HG03045 (cell line): ENCODE results near the gene CACNB2.

Experiments
- ATAC-seq: cut with Tn5 transposase; IDR thresholded peaks from one replicate; pipeline ENCODE4 v1.9.1; 2021; ENCODE audit warnings: mild to moderate bottlenecking, moderate library complexity; ENCODE audit not compliant: unreplicated experiment

Gene CACNB2

DNA sequence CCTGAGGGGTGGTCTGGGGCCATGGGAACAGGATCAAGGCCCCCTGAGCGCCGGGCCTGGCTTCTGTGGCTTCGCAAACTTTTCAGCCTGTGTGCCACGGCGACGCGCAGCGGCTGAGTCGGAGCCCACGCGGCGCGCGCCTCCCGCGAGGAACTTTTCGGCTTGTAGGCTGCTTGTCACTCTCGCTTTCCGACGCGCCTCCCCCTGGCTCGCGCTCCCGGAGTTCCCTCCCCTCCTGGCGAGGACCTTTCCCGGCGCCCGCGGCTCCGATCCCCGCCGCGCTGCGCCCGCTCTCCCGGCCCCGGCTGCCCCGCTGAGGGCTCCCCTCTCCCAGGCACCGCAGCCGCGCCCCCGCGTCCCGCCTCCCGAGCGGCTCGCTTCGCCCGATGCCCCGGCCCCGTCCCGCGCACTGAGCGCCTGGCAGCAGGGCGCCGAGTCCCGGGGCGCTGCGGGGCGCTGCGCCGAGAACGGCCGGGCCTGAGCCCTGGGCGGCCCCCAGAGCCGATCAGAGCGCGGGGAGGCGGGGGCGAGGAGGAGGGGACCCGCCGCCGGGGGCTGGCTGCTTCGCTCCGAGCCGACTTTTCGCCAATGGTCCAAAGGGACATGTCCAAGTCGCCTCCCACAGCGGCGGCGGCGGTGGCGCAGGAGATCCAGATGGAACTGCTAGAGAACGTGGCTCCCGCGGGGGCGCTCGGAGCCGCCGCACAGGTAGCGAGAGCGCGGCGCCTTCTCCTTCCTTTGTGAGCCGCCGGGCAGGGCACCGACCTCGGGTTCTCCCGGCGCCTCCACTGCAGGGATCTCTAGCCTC, at the start of gene CACNB2:
TSS of gene CACNB2 (plus strand) at position 276 of the 808 bp plus-strand sequence.
- ATAC-seq, result no peak

DNA sequence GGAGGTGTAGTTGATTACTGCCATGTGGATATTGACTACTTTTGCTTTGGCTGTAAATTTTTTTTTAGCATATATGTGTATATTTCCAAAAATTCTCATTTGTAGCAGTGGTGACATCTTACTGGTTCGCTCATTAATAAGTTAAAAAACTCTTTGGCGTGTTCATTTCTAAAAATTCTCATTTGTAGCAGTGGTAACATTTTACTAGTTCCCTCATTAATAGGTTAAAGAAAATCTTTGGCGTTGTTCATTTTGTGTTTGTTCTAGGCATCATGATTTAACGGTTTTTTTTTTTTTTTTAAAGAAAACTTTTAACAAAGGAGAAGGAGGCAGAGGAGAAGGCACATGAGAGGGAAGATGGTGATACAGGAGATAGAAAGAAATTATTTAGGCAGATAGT, 45.9 kb upstream of the CACNB2 start:
- ATAC-seq, result no peak

DNA sequence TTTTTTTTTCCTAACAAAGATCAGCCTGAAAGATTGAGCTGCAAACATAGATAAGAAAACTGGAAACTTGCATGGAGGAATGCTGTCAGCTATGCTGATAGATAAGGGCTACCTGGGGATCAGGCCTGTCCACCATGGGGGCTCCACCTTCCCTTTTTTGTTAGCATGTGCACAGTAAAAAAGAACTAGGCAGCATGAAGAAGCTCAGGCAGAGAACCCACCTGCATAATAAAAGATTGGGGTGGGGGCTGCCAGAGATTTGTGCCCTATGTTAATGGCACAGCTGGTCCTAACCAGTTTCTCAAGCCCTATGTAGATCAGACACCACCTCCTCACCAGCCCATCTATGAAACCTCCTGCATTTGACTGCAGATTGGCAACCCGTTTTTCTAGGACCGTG, 45.4 kb upstream of the CACNB2 start:
- ATAC-seq, result no peak

DNA sequence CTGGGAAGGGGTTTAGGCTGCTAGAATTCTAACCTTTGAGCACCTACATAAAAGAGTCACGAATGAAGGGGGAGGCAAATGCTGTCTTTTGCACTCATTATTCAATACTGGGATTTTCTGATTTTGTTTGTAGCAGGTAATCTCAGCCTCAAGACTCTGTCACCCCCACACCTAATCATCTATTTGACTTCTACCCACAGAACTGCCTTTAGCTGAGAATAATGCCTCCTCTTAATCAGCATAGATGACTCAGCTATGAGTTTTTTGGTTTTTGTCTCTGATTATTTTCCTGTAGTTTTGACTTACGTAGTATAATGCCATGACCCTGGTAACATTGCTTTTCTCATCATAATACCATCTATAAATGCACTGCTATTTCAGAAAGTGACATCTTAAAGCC, 42.7 kb upstream of the CACNB2 start:
- ATAC-seq, result no peak

DNA sequence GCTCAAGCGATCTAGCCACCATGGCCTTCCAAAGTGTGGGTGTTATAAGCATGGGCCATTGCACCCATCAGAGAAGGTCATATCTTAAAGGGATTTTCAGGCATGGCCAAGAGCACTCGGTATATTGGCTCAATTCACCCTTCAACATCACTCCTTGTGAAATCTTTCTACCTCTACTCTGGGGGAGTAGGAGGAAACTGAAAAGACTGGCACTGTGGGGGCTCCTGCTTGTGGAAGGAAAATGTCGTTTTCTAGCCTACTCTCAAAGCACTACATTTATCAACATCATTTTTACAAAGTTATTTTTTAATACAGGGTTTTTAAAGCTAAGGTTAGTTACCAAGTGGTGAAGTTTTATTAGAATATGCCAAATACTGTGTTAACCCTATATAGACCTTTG, 42.0 kb upstream of the CACNB2 start:
- no peak for ATAC-seq

DNA sequence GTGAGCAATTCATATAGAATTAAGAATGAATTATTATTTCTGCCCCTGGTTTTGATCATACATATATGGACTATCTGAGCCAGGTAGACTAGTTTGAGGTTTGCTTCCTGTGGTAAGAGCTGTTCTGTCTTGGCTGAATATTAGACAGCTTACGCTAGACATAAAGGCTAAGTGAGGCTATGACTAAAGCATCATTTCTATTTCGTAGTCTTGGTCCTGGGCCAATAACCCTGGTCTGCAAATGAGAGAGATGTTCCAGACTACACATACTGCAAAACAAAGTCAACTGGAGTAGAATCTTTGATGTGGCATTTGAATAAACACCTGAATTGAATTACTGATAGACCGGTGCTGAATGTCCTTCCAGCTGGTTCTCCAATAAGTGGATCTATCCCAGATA, 40.8 kb upstream of the CACNB2 start:
- ATAC-seq, result no peak

DNA sequence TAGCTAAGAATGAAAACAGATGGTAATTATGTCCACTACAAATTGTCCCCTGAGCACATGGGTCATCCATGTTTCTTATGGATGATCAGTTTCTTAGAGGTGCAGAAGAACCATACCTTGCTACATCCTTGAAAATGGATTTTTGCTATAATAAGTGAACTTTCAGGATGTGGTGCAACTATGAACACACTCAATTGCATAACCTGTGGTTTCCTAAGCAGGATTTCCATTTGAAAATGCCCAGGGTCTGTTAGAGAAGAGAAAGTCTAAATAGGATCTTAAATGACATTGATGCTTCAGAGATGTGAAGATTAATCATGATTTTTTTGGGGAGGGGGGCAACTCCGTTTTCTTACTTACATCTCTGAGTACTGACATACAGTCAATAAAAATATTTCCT, 39.6 kb upstream of the CACNB2 start:
- ATAC-seq, result no peak

DNA sequence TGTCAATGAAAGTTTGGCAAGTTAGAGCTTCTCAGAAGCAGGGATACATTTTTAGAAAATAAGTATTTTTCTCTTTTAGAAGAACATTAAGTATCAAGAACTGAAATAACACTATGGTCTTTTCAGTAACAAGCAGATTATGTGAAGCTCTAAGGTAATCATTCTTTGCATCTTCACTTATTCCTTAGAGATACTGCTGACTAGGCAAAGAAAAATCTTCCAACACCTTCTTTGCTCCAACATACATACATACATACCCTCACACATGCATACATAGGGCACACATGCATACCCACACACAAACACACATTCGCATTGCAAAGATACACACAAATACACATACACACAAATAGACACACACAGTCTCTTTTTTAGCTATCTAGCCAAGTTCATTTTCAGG, 37.8 kb upstream of the CACNB2 start:
- ATAC-seq, result no peak

DNA sequence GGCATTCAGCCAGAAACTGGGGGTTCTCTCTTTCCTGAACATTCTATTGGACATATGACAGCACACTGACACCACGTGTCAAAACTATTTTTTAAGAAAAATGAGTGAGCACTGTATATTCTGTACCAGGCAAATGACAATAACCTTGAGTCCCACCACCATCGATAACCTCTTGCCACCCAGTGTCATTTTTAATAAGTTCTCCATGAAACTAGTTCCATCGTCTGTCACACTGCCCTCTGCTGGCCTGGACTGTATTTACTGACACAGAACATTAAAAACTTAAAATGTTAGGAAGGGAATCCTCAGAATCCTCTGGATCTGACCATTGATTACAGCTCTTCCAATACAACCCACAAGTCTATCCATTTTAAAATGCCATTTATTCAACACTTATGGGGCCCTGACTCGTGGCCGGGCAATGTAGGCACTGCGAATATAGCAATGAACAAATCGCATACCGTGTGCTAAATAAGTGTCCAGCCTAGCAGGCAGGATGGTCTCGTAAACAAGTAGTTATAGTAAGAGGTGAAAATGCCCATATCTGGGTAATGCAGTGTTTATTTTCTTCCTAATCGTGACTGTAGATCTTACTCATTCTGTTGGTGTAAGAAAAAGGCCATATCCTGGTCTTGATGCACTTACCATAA, 35.9 kb upstream of the CACNB2 start:
- ATAC-seq, result no peak

DNA sequence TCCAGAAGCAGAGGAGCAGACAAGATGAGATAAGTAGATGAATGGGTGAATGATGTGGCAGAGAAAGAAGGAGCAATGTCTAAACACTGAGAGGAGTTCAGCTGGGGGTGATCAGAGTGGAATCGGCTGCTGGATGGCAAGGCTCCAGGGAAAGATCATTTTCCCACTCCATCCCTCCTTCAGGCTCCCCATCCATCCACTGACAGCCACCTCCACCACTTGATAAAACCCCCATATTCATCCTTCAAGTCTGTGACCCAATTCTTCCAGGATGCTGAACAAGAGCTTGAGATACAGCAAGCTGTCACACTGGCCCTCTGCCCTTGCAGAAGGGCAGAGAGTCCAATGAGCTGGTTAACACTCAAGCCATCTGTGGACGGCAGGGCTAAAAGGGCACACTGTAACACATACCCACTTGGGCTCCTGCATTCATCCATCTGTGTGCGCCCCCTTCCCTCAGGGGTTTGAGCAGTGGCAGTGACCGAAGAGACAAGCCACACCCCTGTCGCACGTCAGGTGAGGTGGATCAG, 30.8 kb upstream of the CACNB2 start:
- no peak for ATAC-seq

DNA sequence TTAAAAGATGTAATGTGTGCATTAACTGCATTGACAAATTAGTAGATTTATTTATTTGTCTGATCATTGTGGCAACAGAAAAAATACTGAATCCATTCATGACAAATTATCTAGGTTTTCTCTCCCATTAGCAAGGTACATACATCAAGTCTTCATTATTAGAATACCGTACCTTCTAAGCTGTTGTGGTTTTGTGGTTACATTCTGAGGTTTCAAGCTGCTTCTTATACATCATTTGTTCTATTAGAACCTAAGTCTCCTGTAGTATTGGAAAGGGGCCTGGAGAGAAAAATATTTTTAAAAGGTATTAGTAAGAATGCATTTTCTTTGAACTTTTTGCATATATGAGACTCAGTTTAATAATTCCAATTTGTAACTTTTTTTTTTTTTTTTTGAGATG, 26.3 kb upstream of the CACNB2 start:
- no peak for ATAC-seq

DNA sequence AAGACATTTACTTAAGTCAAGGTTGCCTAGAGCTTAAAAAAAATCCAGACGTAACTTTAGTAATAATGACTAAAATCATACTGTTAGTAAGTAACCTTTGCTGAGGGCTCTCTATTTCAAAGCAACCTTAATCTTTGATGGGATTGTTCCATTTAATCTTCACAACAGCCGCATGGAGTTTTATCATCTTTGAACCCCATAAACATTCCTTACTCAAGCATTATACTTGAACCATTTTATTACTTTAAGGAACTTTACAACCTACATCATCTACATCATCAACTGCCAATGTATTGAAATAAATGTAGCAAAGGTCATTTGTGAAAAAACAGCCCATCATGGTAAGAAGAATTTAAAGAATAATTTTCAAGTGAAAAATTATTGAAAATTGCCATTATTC, 22.9 kb upstream of the CACNB2 start:
- ATAC-seq, result no peak

DNA sequence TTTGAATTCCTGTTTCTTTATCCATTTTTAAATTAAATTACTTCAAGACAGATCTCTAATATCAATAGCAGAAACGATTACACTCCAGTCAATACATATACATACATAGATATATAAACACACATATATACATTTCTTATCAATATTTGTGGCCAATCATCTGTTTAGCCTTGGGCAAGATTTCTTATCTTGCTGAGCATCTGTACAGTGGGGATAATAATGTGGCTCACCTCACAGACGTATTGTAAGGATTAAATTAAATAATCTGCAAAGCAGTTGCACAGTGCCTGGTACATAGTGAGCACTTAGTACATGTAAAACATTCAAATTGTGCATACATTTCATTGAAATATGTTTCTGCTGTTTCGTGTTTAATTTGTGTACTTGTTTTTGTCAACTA, 17.5 kb upstream of the CACNB2 start:
- ATAC-seq, result no peak

DNA sequence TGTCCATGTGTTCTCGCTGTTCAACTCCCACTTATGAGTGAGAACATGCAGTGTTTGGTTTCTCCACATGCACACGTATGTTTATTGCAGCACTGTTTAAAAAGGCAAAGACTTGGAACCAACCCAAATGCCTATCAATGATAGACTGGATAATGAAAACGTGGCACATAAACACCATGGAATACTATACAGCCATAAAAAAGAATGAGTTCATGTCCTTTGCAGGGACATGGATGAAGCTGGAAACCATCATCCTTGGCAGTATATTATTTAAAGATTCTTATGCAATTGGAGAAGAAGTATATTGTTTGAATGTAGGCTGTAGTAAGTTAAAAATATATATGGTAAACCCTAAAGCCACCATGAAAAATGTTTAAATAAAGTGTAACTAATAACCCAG, 7.2 kb upstream of the CACNB2 start:
- ATAC-seq, result no peak

DNA sequence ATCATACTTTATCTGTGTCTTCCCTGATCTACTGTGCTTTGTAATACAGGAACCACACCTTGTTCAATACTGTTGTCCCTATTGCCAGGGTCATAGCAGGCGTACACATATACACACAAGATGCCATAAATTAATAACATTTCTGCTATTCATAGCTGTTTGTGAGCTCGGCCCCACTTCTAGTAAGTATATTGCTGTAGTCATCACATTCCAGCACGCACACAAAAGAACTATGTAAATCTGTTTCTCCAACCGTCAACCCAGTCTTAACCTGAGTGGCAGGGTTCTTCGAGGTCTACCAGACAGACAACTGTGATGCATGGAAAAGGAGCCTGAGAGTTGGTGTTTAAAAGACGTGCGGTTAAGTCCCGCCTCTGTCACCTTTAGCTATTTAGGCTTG, 5.7 kb upstream of the CACNB2 start:
- no peak for ATAC-seq

DNA sequence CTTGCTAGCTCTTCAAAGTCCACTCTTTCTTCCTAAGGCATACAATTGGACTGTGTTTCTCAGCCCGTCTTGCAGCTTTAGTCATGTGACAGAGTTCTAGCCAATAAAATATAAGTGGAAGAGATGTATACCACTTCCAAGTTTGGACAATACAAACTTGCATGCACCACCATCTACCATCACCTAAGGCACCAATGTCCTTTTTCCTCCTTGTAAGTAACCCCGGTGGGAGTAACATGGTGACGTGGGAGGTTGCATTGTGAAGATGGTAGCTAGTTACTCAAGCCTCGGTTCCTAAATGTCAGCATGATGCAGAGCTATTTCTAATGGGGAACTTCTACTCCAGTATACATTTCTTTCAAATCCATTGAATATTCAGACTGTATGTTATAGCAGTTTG, 5.3 kb upstream of the CACNB2 start:
- ATAC-seq, result no peak

DNA sequence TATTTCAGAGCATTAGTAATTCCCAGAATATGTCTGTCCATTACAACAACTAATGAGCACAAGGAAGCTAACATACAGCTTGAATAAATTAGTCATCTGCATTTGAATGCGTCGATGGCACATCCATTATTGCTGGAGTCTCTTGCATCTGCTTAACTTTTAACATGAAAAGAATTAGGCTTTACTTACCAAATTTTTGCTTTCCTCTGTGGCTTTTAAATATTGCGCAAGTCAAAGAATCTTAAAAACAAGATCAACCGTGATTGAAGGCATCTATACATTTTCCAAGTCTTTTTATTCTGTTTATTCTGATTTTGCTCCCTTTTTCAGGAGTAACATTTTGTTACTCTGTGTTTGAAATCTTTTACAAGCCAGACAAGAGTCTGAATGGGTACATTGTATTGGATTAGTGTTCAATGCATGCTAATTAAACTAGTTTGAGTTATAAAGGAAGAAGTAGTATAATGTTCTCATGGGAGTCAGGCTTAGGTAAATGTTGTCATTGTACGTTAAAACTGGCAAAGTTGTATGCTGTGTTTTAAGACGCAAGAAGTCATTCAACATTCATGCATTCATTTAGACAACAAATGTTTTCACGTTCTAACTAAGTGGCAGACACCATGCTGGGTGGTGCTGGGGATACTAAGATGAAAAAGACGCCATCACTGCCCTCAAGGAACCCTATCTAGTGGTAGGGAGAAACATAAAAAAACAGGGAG, 4.0 kb upstream of the CACNB2 start:
- ATAC-seq, result no peak

DNA sequence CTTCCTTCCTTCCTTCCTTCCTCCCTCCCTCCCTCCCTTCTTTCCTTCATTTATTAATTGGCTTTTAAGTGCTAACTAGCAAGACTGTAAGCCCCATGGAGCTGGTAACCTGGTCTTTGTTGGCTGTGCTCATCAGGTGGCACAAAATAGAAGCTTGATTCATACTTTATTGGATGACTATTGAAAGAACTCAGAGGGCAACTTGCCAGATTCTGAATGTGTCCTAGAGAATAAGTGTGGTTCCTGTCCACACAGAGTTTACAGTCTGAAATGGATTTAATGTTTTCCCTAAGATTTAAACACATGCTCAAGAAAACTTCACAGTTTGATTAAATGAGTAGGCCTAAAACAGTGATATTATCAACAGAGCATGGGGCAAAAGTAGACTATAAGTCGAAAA, 3.1 kb upstream of the CACNB2 start:
- ATAC-seq, result no peak

DNA sequence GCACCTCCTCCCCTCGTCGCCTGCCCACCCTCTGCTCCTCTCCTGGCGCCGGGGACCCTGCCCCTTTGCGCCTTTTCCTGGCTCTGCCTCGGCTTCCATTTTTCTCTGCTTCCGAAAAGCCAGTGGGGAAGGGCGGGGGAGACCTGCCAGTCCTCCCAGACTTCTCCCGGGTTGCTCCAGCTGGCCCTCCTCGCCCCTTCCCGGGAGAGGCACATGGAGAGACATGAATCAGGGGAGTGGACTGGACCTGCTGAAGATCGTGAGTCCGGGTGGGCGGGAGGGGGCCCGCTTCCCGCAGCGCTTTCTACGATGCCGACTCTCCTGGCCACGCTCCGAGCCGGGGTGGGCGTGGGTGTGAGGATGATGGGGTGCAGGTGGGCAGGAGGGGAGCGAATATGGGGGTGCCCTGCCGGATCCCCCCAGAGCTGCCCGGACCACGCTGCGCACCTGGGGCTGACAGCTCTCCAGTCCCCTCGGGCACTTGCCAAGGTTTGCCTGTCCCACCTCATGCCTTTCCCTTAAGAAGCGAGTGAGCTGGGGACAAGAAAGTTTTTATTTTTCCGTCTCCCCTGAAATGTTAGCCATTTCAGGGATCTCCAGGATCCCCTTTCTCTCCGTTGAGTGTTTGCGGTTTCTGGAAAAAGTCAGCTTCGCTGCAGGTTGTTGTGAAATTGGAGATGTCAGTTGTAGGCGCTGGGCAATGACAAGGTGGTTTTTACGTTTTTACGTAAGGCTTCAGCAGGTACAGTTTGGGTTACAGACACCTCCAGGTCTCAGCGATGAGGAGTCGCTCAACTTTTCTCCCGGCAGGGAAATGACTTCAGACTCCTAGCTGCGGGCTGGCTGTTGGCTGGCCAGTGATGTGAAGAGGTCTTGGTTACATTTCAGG, 977 bp downstream of the CACNB2 start:
- ATAC-seq, result no peak

DNA sequence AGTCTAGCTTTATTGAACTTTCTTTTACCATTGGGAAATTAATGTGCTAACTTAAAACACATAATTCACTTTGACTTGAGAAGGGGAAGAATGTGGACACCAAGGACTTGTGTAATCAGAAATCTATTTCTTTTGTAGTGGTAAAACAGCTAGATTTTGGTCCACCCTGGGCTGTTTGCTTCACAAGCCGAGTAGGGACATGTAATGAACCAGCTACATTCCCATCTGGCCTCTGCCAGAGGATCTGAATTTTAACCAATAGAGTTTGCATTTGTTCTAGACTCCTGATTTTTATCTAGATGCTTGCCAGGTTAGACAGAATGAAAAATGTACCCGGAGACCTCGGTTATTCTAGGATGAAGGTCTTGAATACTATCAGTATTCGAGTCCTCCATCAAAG, 1.9 kb downstream of the CACNB2 start:
- ATAC-seq, result no peak

DNA sequence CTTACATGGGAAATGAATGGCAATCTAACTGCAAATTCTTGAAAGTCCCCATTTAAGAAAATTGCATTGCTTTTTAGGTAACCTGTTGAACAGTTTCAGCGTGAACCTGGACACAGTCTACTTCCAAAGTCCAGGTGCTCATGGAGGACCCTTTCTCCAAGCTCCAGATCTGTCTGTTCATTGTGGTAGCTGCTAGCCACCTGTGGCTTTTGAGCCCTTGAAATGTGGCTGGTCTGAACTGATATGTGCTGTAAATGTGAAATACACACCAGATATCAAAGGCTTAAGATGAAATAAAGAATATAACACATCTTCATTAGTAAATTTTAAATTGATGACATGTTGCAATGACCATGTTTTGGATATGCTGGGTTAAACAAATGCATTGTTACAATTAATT, 4.2 kb downstream of the CACNB2 start:
- no peak for ATAC-seq
